ENCODE measurements around the gene P4HA2. TPM values are rescaled to one million over a fixed set of nuclear protein-coding genes. Genes with fewer than 3 reads are reported as not detected.

Gene P4HA2
- total and polyA plus RNA-seq, 8 donors, result 9.0 to 109 (median 26.5) TPM

- no peak for DNase-seq
- Histone ChIP-seq H3K4me3 (no peak overlapping the region), H3K27me3 (no peaks in the 10 kb centered on the region), H3K27ac (no peak overlapping the region), H3K4me1 (no peaks in the 10 kb centered on the region), H3K9me3 (no peaks in the 10 kb centered on the region), H3K36me3 (peaks cover 40 to 89% (median 83%) of the 10 kb centered on the region in 4 donors)
- TF ChIP-seq EP300 (IDR thresholded peaks at IDR 0.05), result no peak
- no peak for TF ChIP-seq CTCF (IDR thresholded peaks at IDR 0.05)
- intact Hi-C loops (cut with DNase I; ENCODE audit: low total_unique reads), result no loop called here
Observed at GRCh38 chr5:132206782-132207181, 20.9 kb downstream of the P4HA2 start.

GRCh38 chr5:132205385-132206125, 22.1 kb downstream of the P4HA2 start:
- Histone ChIP-seq H3K27ac (no peak overlapping the region), H3K4me1 (no peaks in the 10 kb centered on the region), H3K36me3 (peaks cover 34 to 90% (median 83%) of the 10 kb centered on the region in 4 donors), H3K4me3 (no peak overlapping the region), H3K27me3 (no peaks in the 10 kb centered on the region), H3K9me3 (no peaks in the 10 kb centered on the region)
- TF ChIP-seq POLR2A (IDR thresholded peaks at IDR 0.05) (no peak), CTCF (IDR thresholded peaks at IDR 0.05) (no peak), EP300 (IDR thresholded peaks at IDR 0.05) (no peak), POLR2AphosphoS5 (IDR thresholded peaks at IDR 0.05) (no peak)
- WGBS, 5 donors, result 72 to 79% (median 76%) methylated on average over 5 of the region's 5 CpGs
- intact Hi-C loops (cut with DNase I; ENCODE audit: low total_unique reads), result no loop called here
- no peak for DNase-seq

- intact Hi-C loops (cut with DNase I; ENCODE audit: low total_unique reads), result no loop called here
- Histone ChIP-seq H3K9me3 (no peaks in the 10 kb centered on the region), H3K4me3 (no peak overlapping the region), H3K36me3 (peaks cover 31 to 90% (median 83%) of the 10 kb centered on the region in 4 donors), H3K27ac (no peak overlapping the region), H3K4me1 (no peaks in the 10 kb centered on the region), H3K27me3 (no peaks in the 10 kb centered on the region)
- no peak for TF ChIP-seq EP300 (IDR thresholded peaks at IDR 0.05)
- no peak for TF ChIP-seq CTCF (IDR thresholded peaks at IDR 0.05)
- no peak for TF ChIP-seq POLR2AphosphoS5 (IDR thresholded peaks at IDR 0.05)
- TF ChIP-seq POLR2A (IDR thresholded peaks at IDR 0.05), result no peak
- 93 to 98% (median 97%) methylated on average over 7 of the region's 7 CpGs for WGBS, 5 donors
- no peak for DNase-seq
Observed at GRCh38 chr5:132204371-132205135, 23.1 kb downstream of the P4HA2 start.

- H3K27ac ChIP-seq, result no peak overlapping the region
- no peak overlapping the region for H3K4me3 ChIP-seq
- H3K9me3 ChIP-seq, result no peaks in the 10 kb centered on the region
- peaks cover 27 to 90% (median 83%) of the 10 kb centered on the region in 4 donors for H3K36me3 ChIP-seq
- intact Hi-C loops (cut with DNase I; ENCODE audit: low total_unique reads), result no loop called here
- WGBS, 5 donors, result 87 to 98% (median 96%) methylated on average over 6 of the region's 6 CpGs
- no peaks in the 10 kb centered on the region for H3K4me1 ChIP-seq
- H3K27me3 ChIP-seq, result no peaks in the 10 kb centered on the region
- DNase-seq, result no peak
- TF ChIP-seq POLR2A (IDR thresholded peaks at IDR 0.05) (no peak), CTCF (IDR thresholded peaks at IDR 0.05) (no peak), EP300 (IDR thresholded peaks at IDR 0.05) (no peak), POLR2AphosphoS5 (IDR thresholded peaks at IDR 0.05) (no peak)
Observed at GRCh38 chr5:132203916-132204315, 23.7 kb downstream of the P4HA2 start.

Data from stomach (tissue), 9 donors.